Left ventricle myocardium inferior (tissue), 1 donor: ENCODE measurements around the gene KCNE3. TPM values are rescaled to one million over a fixed set of nuclear protein-coding genes. Genes with fewer than 3 reads are reported as not detected.
A peak's percentile ranks its signal among the peaks of the same experiment; 100 is the strongest.

ENCODE experiments used
- DNase-seq: peaks from one replicate; pipeline ENCODE4 v3.0.0-alpha.2; 2020
- H3K27ac ChIP-seq: fragments of 200-600 bp; replicated peaks from 2 replicates; pipeline ENCODE4 v1.8.0; 2021
- H3K27me3 ChIP-seq: fragments of 200-600 bp; 2 replicates; pipeline ENCODE4 v1.8.0; 2021; ENCODE audit warnings: low read depth
- H3K36me3 ChIP-seq: fragments of 200-600 bp; 2 replicates; pipeline ENCODE4 v1.8.0; 2021
- H3K4me1 ChIP-seq: fragments of 200-600 bp; 2 replicates; pipeline ENCODE4 v1.8.0; 2021
- H3K4me3 ChIP-seq: fragments of 200-600 bp; 2 replicates; pipeline ENCODE4 v1.8.0; 2021; ENCODE audit warnings: mild to moderate bottlenecking, moderate library complexity
- H3K9me3 ChIP-seq: fragments of 200-600 bp; replicated peaks from 2 replicates; pipeline ENCODE4 v1.8.0; 2021
- intact Hi-C: fragments of 100-400 bp; cut with micrococcal nuclease; formaldehyde crosslinking; loops from one replicate; pipeline ENCODE4 v1.11.0; 2022
- total RNA-seq: library from RNA; stranded (reverse); fragmentation: NEBNext Ultra II Directional; extraction: Animal tissue kit (Norgen Biotek cat#: 25700); gene quantifications from one replicate; pipeline ENCODE4 v1.2.1, GENCODE V29; 2021
- TF ChIP-seq, protein P1 (sequence below): fragments of 200-600 bp; IDR thresholded peaks from 2 replicates; pipeline ENCODE4 v1.8.0; 2021; ENCODE audit warnings: antibody characterized with exemption, mild to moderate bottlenecking, borderline replicate concordance
- donor health status: DM: no; HTN: yes; CAD: no; lungs with severe emphysema.

Gene KCNE3
- total RNA-seq, 1 donor from 2014 or later = 4.3 TPM

DNA sequence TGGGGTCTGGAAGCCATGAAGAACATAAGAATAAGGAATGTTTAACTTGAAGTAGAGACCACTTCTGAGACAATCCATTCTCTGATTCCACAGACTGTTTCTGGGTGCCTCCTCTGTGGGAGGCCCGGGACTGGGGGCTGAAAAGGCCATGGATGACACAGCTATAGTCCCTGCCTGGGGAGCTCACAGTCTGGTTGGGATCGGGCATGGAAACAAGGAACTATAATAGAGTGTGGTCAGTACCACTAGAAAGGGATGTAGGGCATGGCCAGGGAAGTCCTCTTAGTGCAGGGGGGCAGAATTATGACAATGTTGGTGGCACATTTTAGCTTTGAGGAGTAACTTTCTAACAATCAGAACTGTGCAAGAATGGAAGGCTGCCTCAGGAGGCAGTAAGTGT, 9.2 kb upstream of the KCNE3 start:
- peaks cover 12% of the 10 kb centered on the region for H3K27me3 ChIP-seq
- H3K9me3 ChIP-seq = no peaks in the 10 kb centered on the region
- no peak overlapping the region for H3K27ac ChIP-seq
- TF ChIP-seq, protein P1, sequence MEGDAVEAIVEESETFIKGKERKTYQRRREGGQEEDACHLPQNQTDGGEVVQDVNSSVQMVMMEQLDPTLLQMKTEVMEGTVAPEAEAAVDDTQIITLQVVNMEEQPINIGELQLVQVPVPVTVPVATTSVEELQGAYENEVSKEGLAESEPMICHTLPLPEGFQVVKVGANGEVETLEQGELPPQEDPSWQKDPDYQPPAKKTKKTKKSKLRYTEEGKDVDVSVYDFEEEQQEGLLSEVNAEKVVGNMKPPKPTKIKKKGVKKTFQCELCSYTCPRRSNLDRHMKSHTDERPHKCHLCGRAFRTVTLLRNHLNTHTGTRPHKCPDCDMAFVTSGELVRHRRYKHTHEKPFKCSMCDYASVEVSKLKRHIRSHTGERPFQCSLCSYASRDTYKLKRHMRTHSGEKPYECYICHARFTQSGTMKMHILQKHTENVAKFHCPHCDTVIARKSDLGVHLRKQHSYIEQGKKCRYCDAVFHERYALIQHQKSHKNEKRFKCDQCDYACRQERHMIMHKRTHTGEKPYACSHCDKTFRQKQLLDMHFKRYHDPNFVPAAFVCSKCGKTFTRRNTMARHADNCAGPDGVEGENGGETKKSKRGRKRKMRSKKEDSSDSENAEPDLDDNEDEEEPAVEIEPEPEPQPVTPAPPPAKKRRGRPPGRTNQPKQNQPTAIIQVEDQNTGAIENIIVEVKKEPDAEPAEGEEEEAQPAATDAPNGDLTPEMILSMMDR = no peak
- H3K4me3 ChIP-seq = no peak overlapping the region
- intact Hi-C loops = no loop called here
- no peak for DNase-seq
- peaks cover 5% of the 10 kb centered on the region for H3K4me1 ChIP-seq
- no peaks in the 10 kb centered on the region for H3K36me3 ChIP-seq

DNA sequence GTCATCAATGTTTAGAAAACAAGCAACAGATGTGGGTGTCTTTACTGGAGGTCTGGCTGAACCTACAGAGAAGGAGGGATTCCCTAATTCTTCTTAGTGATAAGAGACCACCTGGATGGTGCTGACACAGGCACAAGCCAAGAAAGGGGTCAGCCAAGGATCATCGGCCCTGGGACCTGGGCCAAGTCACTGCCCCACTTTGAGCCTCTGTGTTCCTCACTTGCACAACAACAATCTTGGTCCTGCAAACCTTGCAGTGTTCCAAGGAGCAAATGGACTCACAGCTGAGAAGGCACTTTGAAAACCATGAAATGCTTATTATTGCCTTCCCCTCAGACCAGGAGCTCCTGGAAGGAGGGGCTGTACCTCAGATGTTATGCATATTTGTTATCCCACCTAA, 7.0 kb upstream of the KCNE3 start:
- no peak overlapping the region for H3K4me3 ChIP-seq
- peaks cover 9% of the 10 kb centered on the region for H3K27me3 ChIP-seq
- H3K36me3 ChIP-seq = no peaks in the 10 kb centered on the region
- peaks cover 5% of the 10 kb centered on the region for H3K4me1 ChIP-seq
- H3K9me3 ChIP-seq = no peaks in the 10 kb centered on the region
- intact Hi-C loops = no loop called here
- TF ChIP-seq, protein P1 = no peak
- H3K27ac ChIP-seq = no peak overlapping the region
- DNase-seq = peak; percentile 23

DNA sequence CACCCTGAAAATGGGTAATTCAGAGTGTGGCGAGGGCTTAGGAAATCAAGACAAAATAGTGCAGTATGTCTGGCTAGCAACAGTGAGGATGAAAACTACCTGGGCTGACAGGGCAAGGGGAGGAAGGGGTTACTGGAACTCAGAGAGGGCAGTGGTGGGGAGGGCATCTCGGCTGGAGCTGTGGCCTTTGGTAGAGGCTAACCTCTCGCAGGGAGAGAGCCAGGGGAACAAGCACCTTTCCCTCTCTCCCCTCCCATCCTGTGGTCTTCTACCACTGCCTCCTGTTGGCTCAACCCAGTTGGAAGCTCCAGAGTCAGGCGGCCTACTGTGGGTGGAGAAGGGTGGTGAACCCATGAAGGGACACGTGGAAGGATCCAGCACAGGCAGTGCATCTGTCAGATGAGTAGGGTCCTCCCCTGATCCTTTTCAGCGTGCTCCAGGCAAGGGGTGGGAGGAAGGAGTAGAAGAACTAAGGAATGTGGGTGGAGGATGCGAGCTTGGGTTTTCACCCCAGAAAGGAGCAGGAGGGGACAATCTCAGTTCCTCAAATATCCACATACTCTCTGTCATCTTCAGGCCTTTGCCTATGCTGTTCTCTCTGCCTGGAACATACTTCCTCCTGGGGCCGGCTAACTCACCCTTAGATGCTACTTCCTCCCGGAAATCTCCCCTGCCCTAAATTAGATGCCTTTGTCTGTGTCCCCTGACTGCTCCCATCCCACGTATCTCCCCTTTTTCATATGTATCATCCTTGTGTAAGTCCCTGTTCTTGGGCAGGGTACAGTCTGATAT, 6.2 kb upstream of the KCNE3 start:
- Histone ChIP-seq H3K36me3 (no peaks in the 10 kb centered on the region), H3K4me1 (peaks cover 9% of the 10 kb centered on the region), H3K27ac (no peak overlapping the region), H3K4me3 (no peak overlapping the region), H3K9me3 (no peaks in the 10 kb centered on the region), H3K27me3 (peaks cover 7% of the 10 kb centered on the region)
- intact Hi-C loops = no loop called here
- TF ChIP-seq, protein P1 = no peak
- no peak for DNase-seq

DNA sequence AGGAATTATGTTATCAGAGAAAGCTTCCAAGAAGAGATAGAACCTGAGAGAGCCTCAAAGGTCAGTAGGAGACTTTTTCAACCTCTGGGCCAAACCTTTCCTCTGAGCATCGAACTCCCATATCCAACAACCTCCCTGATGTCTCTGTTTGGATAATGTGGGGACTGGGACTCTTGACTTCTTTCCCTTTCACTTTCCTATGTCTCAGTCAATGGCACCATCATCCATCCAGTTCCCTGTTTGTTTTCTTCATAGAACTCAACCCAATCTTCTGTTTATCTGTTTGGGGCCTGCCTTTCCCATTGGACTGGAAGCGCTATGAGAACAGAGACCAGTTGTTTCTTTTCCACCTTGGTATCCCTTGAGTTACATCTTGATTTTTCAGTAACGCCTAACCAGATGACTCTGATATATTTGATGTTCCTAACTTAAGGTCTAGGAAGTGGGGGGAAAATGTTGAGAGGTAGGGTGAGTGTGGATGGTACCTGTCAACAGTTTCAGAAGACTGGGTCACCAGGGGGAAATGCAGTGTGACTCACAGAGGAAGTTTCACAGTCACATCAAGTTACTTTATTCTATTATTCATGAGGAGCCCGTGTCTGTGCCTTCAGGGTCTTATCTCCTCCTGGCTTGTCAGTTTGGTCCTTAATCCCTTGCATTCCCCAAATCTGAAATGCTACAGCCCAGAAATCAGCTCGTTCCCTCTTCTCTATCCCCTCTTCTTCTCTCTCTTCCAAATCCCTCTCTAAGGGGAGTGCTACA, 4.5 kb upstream of the KCNE3 start:
- no peaks in the 10 kb centered on the region for H3K9me3 ChIP-seq
- H3K4me3 ChIP-seq = no peak overlapping the region
- H3K36me3 ChIP-seq = no peaks in the 10 kb centered on the region
- H3K4me1 ChIP-seq = peaks cover 25% of the 10 kb centered on the region
- intact Hi-C loops = no loop called here
- H3K27me3 ChIP-seq = no peaks in the 10 kb centered on the region
- TF ChIP-seq, protein P1 = no peak
- no peak for DNase-seq
- no peak overlapping the region for H3K27ac ChIP-seq

DNA sequence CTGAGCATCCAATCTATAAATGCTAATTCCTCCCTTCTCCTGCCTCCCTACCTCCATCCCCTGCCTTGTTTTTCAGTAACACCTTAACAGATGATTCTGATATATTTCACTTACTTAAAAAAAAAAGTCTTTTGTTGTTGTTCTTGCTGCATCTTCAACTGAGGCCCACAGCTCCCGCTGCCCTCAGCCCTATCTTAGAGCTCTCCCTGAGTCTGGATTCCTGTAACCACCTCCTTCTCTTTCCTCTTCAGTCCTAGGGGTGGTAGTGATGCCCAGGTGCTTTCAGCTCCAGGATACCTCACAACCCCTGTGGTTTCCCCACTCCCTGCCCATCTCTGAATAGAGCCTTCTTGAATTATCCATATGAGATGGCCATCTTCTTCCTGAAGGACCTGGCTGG, 3.7 kb upstream of the KCNE3 start:
- peaks cover 29% of the 10 kb centered on the region for H3K4me1 ChIP-seq
- no peak for DNase-seq
- intact Hi-C loops = no loop called here
- no peaks in the 10 kb centered on the region for H3K27me3 ChIP-seq
- H3K9me3 ChIP-seq = no peaks in the 10 kb centered on the region
- TF ChIP-seq, protein P1 = no peak
- no peak overlapping the region for H3K4me3 ChIP-seq
- no peaks in the 10 kb centered on the region for H3K36me3 ChIP-seq
- H3K27ac ChIP-seq = no peak overlapping the region
